Fibroblast of lung (primary cell): ENCODE data around the gene SBF2. TPM values are rescaled to one million over a fixed set of nuclear protein-coding genes. Genes with fewer than 3 reads are reported as not detected.

Source experiments
- DNase-seq, 2 donors: peaks; one replicate each; pipeline versions ENCODE4 v3.0.0 to v3.0.0-alpha.2; 2010; ENCODE audit warnings: low read depth in 2 of 2
- H2AFZ ChIP-seq: 2 replicates; pipeline ENCODE4 v1.5.1; 2012; ENCODE audit warnings: low read length, control low read depth, inconsistent platforms
- H3K27ac ChIP-seq: 2 replicates; pipeline ENCODE4 v1.5.1; 2011; ENCODE audit warnings: low read length, control low read depth; ENCODE audit not compliant: insufficient read depth
- H3K27me3 ChIP-seq: 2 replicates; pipeline ENCODE4 v1.5.1; 2011; ENCODE audit warnings: mild to moderate bottlenecking, low read length; ENCODE audit not compliant: control insufficient read depth, insufficient read depth
- H3K36me3 ChIP-seq: 2 replicates; pipeline ENCODE4 v1.5.1; 2011; ENCODE audit warnings: low read length; ENCODE audit not compliant: control insufficient read depth, insufficient read depth
- H3K4me1 ChIP-seq: 2 replicates; pipeline ENCODE4 v1.5.1; 2011; ENCODE audit warnings: low read length; ENCODE audit not compliant: control insufficient read depth, insufficient read depth; ENCODE audit errors: extremely low read depth
- H3K4me2 ChIP-seq: 2 replicates; pipeline ENCODE4 v1.5.1; 2011; ENCODE audit warnings: low read length, control low read depth; ENCODE audit not compliant: insufficient read depth; ENCODE audit errors: extremely low read depth
- H3K4me3 ChIP-seq, 4 experiments: fragments of 200-600 bp in 1 of 4; sonication (generic) in 1 of 4; replicated peaks in 1 of 4; 2 replicates each; pipeline ENCODE4 v1.5.1; 2011 to 2016; ENCODE audit warnings: low read length in 4 of 4, low read depth in 3 of 4, mild to moderate bottlenecking in 3 of 4, control low read depth in 2 of 4, inconsistent platforms in 1 of 4, mixed read lengths in 1 of 4; ENCODE audit not compliant: insufficient read depth in 1 of 4; ENCODE audit errors: control extremely low read depth in 1 of 4
- H3K79me2 ChIP-seq: 2 replicates; pipeline ENCODE4 v1.5.1; 2012; ENCODE audit warnings: mild to moderate bottlenecking, low read length, inconsistent platforms; ENCODE audit not compliant: control insufficient read depth, insufficient read depth
- H3K9ac ChIP-seq: 2 replicates; pipeline ENCODE4 v1.5.1; 2011; ENCODE audit warnings: mild to moderate bottlenecking, low read length, control low read depth; ENCODE audit not compliant: insufficient read depth
- H3K9me3 ChIP-seq: 2 replicates; pipeline ENCODE4 v1.5.1; 2012; ENCODE audit warnings: low read depth, low read length; ENCODE audit not compliant: control insufficient read depth, insufficient read depth
- H4K20me1 ChIP-seq: 2 replicates; pipeline ENCODE4 v1.5.1; 2011; ENCODE audit warnings: low read length; ENCODE audit not compliant: control insufficient read depth, insufficient read depth; ENCODE audit errors: extremely low read depth
- EZH2 ChIP-seq: IDR thresholded peaks from 2 replicates; pipeline ENCODE4 v1.5.1; 2012; ENCODE audit warnings: low read length, control low read depth, mild to moderate bottlenecking; ENCODE audit errors: missing control alignments
- polyA plus RNA-seq, 2 donors: library from polyadenylated mRNA; depleted of rRNA in 1 of 2; stranded (reverse) in 1 of 2; unstranded in 1 of 2; fragments of >200 nt; gene quantifications; 2 replicates each; pipeline ENCODE4 v1.2.1, GENCODE V29; 2011 to 2012; ENCODE audit warnings: missing spikeins in 1 of 2
- total RNA-seq: library from RNA; depleted of rRNA; stranded (reverse); fragments of >200 nt; gene quantifications from 2 replicates; pipeline ENCODE4 v1.2.1, GENCODE V29; 2014
- TF ChIP-seq, protein P1 (sequence below), 2 donors: IDR thresholded peaks in 1 of 2; conservative IDR thresholded peaks in 1 of 2; 1 replicate in 1 of 2; 2 replicates in 1 of 2; pipeline ENCODE4 v1.5.1; 2011 to 2012; ENCODE audit warnings: low read length in 2 of 2, control low read depth in 1 of 2, inconsistent platforms in 1 of 2, low read depth in 1 of 2, mild to moderate bottlenecking in 1 of 2

Gene SBF2
- total and polyA plus RNA-seq, 2 donors (not counting 1 experiment from before 2014, with no cell fraction given) = 69.4 to 95.9 TPM

DNA sequence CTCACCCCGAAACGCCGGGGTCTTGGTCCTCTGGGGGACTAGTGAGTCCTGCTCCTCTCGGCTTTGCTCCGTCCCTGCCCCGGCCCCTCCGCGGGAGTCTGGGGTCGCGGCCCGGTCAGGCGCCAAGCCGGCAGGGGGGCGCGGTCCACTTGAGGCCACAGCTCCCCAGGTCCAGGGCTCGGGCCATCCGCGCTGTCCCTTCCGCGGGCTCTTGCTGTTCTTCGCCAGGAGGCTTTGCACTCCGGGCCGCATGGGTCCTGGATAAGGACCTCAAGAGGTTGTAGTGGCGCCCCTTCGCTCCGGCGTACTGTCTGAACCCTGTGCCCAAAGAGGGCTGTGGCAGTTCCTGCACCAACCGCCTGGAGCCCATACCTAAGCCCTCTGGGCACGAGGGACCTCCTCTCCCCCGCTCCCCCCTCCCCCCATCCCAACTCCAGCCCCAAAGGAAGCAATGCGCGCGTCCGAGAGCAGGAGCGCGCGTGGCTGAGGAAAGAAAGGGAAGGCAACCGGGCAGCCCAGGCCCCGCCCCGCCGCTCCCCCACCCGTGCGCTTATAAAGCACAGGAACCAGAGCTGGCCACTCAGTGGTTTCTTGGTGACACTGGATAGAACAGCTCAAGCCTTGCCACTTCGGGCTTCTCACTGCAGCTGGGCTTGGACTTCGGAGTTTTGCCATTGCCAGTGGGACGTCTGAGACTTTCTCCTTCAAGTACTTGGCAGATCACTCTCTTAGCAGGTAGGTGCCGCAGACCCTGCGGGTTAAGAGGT, 10.7 kb upstream of the SBF2 start, which contains the start of gene ADM:
TSS of gene ADM (plus strand) at position 579 of the 767 bp plus-strand sequence. CDS start 628 bp downstream, outside the sequence.
- no peaks in the 10 kb centered on the region for H3K9me3 ChIP-seq
- H3K27me3 ChIP-seq = no peaks in the 10 kb centered on the region
- DNase-seq = peak; percentile 64 to 96
- peaks cover 53% of the 10 kb centered on the region for H3K79me2 ChIP-seq
- peak within 1 kb of the TSS; percentile 91 for H3K27ac ChIP-seq
- H4K20me1 ChIP-seq = no peaks in the 10 kb centered on the region
- H3K9ac ChIP-seq = peak within 1 kb of the TSS; percentile 86
- H3K4me2 ChIP-seq = peak within 1 kb of the TSS; percentile 85
- peak within 1 kb of the TSS; percentile 67 to 98 (median 87) for H3K4me3 ChIP-seq
- peaks cover 15% of the 10 kb centered on the region for H3K36me3 ChIP-seq
- TF ChIP-seq, protein P1, sequence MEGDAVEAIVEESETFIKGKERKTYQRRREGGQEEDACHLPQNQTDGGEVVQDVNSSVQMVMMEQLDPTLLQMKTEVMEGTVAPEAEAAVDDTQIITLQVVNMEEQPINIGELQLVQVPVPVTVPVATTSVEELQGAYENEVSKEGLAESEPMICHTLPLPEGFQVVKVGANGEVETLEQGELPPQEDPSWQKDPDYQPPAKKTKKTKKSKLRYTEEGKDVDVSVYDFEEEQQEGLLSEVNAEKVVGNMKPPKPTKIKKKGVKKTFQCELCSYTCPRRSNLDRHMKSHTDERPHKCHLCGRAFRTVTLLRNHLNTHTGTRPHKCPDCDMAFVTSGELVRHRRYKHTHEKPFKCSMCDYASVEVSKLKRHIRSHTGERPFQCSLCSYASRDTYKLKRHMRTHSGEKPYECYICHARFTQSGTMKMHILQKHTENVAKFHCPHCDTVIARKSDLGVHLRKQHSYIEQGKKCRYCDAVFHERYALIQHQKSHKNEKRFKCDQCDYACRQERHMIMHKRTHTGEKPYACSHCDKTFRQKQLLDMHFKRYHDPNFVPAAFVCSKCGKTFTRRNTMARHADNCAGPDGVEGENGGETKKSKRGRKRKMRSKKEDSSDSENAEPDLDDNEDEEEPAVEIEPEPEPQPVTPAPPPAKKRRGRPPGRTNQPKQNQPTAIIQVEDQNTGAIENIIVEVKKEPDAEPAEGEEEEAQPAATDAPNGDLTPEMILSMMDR (conservative IDR thresholded peaks at IDR 0.05 in 1 of 2, IDR thresholded peaks at IDR 0.05 in 1 of 2; ENCODE audit: low read depth in 1 of 2, low read length in 2 of 2) = peak; percentile 42 to 43
- no peak for TF ChIP-seq EZH2
- peaks cover 6% of the 10 kb centered on the region for H3K4me1 ChIP-seq
- no peak within 1 kb of the TSS for H2AFZ ChIP-seq

DNA sequence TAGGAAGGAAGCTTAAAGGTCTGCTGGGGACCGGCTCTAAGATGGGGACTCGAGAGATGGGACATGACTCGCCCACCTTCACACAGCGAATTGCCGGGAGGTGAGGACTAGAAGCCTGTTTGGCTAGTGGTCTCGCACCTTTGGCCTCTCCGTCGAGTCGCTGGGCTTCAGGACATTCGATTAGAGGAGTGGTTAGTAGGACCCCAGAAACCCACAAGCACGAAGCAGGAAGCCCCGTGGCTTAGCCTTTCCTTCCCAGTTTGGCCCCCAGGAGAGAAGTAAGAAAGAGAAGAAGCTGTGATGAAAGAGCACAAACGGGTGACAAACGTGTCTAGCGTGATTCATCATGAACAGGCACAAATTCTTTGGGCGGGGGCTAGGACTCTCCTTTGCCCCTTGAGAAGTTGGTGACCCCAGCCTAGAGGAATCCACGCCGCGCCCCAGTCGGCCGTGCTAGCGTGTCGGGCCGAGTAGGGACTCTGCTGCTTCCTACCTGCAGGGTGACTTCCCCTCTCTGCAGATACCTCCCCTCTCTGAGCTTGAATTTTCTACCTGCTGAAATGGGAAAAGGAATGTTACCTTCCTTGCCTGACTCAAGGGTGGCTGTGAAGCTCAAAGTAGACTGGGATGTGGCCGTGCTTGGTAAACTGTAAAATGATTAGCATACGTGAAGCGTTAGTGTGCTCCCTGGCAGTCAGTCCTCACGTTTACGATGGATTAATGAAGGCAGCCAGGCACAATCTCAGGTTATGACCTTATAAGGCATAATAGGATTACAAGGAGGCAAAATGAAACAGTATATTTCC, 9.7 kb upstream of the SBF2 start:
- peak overlapping the region; percentile 85 for H3K4me2 ChIP-seq
- H2AFZ ChIP-seq = no peak overlapping the region
- H3K4me1 ChIP-seq = peaks cover 9% of the 10 kb centered on the region
- H4K20me1 ChIP-seq = no peaks in the 10 kb centered on the region
- peak overlapping the region; percentile 68 for H3K9ac ChIP-seq
- H3K79me2 ChIP-seq = peaks cover 53% of the 10 kb centered on the region
- H3K27ac ChIP-seq = peak overlapping the region; percentile 91
- peak; percentile 41 to 65 for DNase-seq
- no peaks in the 10 kb centered on the region for H3K9me3 ChIP-seq
- H3K27me3 ChIP-seq = no peaks in the 10 kb centered on the region
- TF ChIP-seq EZH2 = no peak
- TF ChIP-seq, protein P1 (conservative IDR thresholded peaks at IDR 0.05 in 1 of 2, IDR thresholded peaks at IDR 0.05 in 1 of 2; ENCODE audit: low read depth in 1 of 2, low read length in 2 of 2) = no peak
- H3K36me3 ChIP-seq = peaks cover 19% of the 10 kb centered on the region
- peak overlapping the region; percentile 65 to 98 (median 76) for H3K4me3 ChIP-seq
